Central memory CD4-positive, alpha-beta T cell (primary cell): ENCODE measurements around the gene MRPL4.
"Not testable (repeated sequence)": the region's sequence is repeated elsewhere in the genome, so short reads cannot be mapped to it uniquely, and the experiment has no call there.

Experiments
- DNase-seq: peaks from one replicate; pipeline ENCODE4 v3.0.0; 2022

MRPL4 gene

GRCh38 chr19:10268071-10268470 lies 16.1 kb downstream of the MRPL4 start:
- DNase-seq: no peak

GRCh38 chr19:10269333-10270179 lies 17.5 kb downstream of the MRPL4 start:
- DNase-seq: peak; percentile 81

- DNase-seq: peak; percentile 68
These were observed 18.2 kb downstream of the MRPL4 start for GRCh38 chr19:10270180-10270615.

- DNase-seq: peak; percentile 70
These were observed 18.8 kb downstream of the MRPL4 start, which contains the start of gene ICAM1 for GRCh38 chr19:10270616-10271394. TSS of gene ICAM1 (plus strand) at chr19:10271120. CDS start at chr19:10271160, 40 bp downstream.

GRCh38 chr19:10271543-10272086 lies 19.6 kb downstream of the MRPL4 start:
- DNase-seq: no peak

GRCh38 chr19:10274589-10274988 lies 22.6 kb downstream of the MRPL4 start:
- no peak for DNase-seq

GRCh38 chr19:10277795-10278589 lies 26.0 kb downstream of the MRPL4 start:
- no peak for DNase-seq

- DNase-seq: no peak
These were observed 26.9 kb downstream of the MRPL4 start for GRCh38 chr19:10278935-10279334.

- DNase-seq: no peak
These were observed 27.9 kb downstream of the MRPL4 start for GRCh38 chr19:10279737-10280442.

GRCh38 chr19:10282043-10282442 lies 30.0 kb downstream of the MRPL4 start:
- not testable (repeated sequence) for DNase-seq

GRCh38 chr19:10283301-10284064 lies 31.5 kb downstream of the MRPL4 start:
- DNase-seq: no peak

GRCh38 chr19:10284065-10284959 lies 32.3 kb downstream of the MRPL4 start:
- DNase-seq: no peak

GRCh38 chr19:10284960-10285278 lies 32.9 kb downstream of the MRPL4 start:
- no peak for DNase-seq

GRCh38 chr19:10285393-10285792 lies 33.4 kb downstream of the MRPL4 start:
- DNase-seq: no peak

GRCh38 chr19:10286803-10287737 lies 35.1 kb downstream of the MRPL4 start, which contains the start of gene ICAM4:
TSS of gene ICAM4 (plus strand) at chr19:10286955. CDS start at chr19:10287013, 58 bp downstream.
- DNase-seq: no peak

- no peak for DNase-seq
These were observed 36.7 kb downstream of the MRPL4 start for GRCh38 chr19:10288662-10289166.

- peak; percentile 54 for DNase-seq
These were observed 37.3 kb downstream of the MRPL4 start for GRCh38 chr19:10289167-10289835.

- peak; percentile 17 for DNase-seq
These were observed 37.9 kb downstream of the MRPL4 start, which contains the start of gene ICAM5 for GRCh38 chr19:10289836-10290356. TSS of gene ICAM5 (plus strand) at chr19:10289952. CDS start at chr19:10290044, 92 bp downstream.
